ENCODE data around the gene AFG1L. TPM values are rescaled to one million over a fixed set of nuclear protein-coding genes. Genes with fewer than 3 reads are reported as not detected.
"Not testable (repeated sequence)": the region's sequence is repeated elsewhere in the genome, so short reads cannot be mapped to it uniquely, and the experiment has no call there.

Gene AFG1L
- total RNA-seq, 1 experiment from 2014 or later: 7.1 TPM

DNA sequence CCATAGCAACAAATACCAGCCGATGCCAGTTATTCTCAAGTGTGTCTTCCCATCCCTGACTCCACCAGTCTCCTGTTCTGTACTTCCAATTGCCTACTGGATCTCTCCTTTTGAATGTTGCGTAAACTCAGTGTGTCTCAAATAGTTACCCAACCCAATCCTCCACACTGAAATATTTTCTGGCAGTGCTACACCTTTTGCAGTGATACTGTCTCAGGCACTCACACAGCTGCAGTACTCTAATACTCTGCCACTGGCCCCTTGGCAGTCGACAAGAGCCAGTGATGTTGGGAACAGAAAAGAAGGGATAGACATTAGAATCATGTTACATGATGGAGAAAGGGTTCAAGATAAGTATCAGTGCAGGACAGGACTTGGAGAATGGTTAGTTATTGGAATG, 234.0 kb downstream of the AFG1L start:
- Mint-ChIP-seq H3K9me3 (ENCODE audit: low read depth, unreplicated experiment) (no peaks in the 10 kb centered on the region), H3K27ac (ENCODE audit: unreplicated experiment) (no peak overlapping the region), H3K27me3 (ENCODE audit: unreplicated experiment) (no peaks in the 10 kb centered on the region), H3K36me3 (ENCODE audit: insufficient read depth, unreplicated experiment) (no peaks in the 10 kb centered on the region), H3K4me1 (ENCODE audit: low read depth, unreplicated experiment) (no peaks in the 10 kb centered on the region), H3K4me3 (ENCODE audit: low read depth, unreplicated experiment) (no peak overlapping the region)
- DNase-seq: no peak
- TF ChIP-seq, protein P1, sequence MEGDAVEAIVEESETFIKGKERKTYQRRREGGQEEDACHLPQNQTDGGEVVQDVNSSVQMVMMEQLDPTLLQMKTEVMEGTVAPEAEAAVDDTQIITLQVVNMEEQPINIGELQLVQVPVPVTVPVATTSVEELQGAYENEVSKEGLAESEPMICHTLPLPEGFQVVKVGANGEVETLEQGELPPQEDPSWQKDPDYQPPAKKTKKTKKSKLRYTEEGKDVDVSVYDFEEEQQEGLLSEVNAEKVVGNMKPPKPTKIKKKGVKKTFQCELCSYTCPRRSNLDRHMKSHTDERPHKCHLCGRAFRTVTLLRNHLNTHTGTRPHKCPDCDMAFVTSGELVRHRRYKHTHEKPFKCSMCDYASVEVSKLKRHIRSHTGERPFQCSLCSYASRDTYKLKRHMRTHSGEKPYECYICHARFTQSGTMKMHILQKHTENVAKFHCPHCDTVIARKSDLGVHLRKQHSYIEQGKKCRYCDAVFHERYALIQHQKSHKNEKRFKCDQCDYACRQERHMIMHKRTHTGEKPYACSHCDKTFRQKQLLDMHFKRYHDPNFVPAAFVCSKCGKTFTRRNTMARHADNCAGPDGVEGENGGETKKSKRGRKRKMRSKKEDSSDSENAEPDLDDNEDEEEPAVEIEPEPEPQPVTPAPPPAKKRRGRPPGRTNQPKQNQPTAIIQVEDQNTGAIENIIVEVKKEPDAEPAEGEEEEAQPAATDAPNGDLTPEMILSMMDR (IDR thresholded peaks at IDR 0.05; ENCODE audit: unreplicated experiment): no peak
- no TSS peak for BruUV-seq (replicated peaks)
- CTCF ChIA-PET: no interaction called here
- intact Hi-C loops (cut with micrococcal nuclease; ENCODE audit: unreplicated experiment): no loop called here

DNA sequence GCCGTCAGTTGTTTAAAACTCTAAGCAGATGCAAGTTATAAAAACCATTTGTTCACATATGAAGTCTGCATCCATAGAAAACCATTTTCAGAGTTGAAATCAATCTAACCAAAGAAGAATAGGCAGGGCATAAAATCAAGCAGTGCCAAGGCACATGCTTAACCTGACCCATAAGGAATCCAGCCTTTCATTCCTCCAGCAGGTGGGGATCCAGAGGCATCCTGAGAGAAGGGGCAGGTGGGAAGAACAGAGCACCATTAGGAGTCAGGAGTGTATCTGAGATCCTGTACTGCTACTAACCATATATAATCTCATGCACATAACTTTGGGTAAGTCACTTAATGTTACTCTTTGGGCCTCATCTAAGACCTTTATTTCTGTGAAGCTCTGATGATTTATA, 236.5 kb downstream of the AFG1L start:
- H3K27me3 Mint-ChIP-seq (ENCODE audit: unreplicated experiment): no peaks in the 10 kb centered on the region
- intact Hi-C loops (cut with micrococcal nuclease; ENCODE audit: unreplicated experiment): no loop called here
- no peaks in the 10 kb centered on the region for H3K36me3 Mint-ChIP-seq (ENCODE audit: insufficient read depth, unreplicated experiment)
- H3K4me3 Mint-ChIP-seq (ENCODE audit: low read depth, unreplicated experiment): no peak overlapping the region
- no peaks in the 10 kb centered on the region for H3K9me3 Mint-ChIP-seq (ENCODE audit: low read depth, unreplicated experiment)
- DNase-seq: no peak
- TF ChIP-seq, protein P1 (IDR thresholded peaks at IDR 0.05; ENCODE audit: unreplicated experiment): no peak
- no peak overlapping the region for H3K27ac Mint-ChIP-seq (ENCODE audit: unreplicated experiment)
- CTCF ChIA-PET: interaction anchor here (0.6 to 1.0 kb wide), 2 partner anchors 11 to 563 kb away, joined by 3 to 4 read pairs; partner anchors contain the start of gene SESN1
- no peaks in the 10 kb centered on the region for H3K4me1 Mint-ChIP-seq (ENCODE audit: low read depth, unreplicated experiment)
- BruUV-seq (replicated peaks): no TSS peak

DNA sequence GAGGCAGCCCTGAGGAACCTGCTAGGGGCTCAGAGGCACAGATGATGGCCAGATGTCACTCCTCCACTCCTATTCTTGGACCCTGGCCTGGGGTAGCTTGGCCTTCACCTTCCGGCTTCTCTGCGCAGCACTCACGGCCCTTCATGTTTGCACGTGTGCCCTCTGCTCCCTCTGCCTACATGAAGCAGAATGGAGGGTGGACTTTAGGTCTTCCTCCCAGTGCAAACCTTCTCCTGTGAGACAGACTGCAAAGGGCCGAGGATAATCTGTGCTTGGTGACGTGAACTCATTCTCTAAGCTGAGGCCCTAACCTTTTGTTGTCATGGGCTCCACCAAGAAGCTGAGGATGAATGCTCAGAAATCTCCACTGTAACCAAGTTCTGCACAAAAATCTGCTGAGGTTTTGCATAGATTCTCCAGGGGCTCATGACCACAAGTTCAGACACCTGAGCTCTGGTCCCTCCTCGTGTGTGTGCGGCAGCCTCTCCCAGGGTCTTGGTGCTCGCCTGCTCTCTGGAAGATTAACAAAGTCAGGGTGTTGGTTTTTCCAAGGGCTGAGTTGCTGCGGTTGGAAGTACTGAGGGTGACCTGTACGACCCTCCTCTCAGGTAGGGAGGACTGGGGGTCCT, 240.4 kb downstream of the AFG1L start:
- Mint-ChIP-seq H3K4me1 (ENCODE audit: low read depth, unreplicated experiment) (no peaks in the 10 kb centered on the region), H3K9me3 (ENCODE audit: low read depth, unreplicated experiment) (no peaks in the 10 kb centered on the region), H3K27me3 (ENCODE audit: unreplicated experiment) (no peaks in the 10 kb centered on the region), H3K4me3 (ENCODE audit: low read depth, unreplicated experiment) (no peak overlapping the region), H3K27ac (ENCODE audit: unreplicated experiment) (no peak overlapping the region), H3K36me3 (ENCODE audit: insufficient read depth, unreplicated experiment) (no peaks in the 10 kb centered on the region)
- intact Hi-C loops (cut with micrococcal nuclease; ENCODE audit: unreplicated experiment): no loop called here
- BruUV-seq (replicated peaks): no TSS peak
- DNase-seq: no peak
- TF ChIP-seq, protein P1 (IDR thresholded peaks at IDR 0.05; ENCODE audit: unreplicated experiment): no peak
- CTCF ChIA-PET: interaction anchor here (1.1 kb wide), 1 partner anchor 358 kb away, joined by 3 read pairs; no protein-coding TSS in a partner anchor

DNA sequence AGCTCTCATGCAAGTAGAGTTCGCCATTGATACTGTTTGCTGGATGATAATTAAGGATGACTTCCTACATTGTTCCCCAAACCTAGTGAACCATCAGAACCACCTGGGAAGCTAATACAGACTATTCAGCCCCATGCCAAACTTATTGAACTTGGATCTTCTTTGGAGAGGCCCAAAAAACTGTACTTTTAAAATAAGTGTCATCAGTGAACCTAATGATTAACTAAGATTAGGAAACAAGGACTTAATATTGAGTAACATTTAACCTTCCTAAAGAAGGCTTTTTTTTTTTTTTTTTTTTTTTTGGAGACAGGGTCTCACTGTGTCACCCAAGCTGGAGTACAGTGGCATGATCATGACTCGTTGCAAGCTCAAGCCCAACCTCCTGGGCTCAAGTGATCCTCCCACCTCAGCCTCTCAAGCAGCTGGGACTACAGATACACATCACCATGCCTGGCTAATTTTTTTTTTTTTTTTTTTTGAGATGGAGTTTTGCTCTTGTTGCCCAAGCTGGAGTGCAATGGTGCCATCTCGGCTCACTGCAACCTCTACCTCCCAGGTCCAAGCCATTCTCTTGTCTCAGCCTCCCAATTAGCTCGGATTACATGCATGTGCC, 241.2 kb downstream of the AFG1L start:
- intact Hi-C loops (cut with micrococcal nuclease; ENCODE audit: unreplicated experiment); H3K27me3 Mint-ChIP-seq (ENCODE audit: unreplicated experiment); DNase-seq; H3K27ac Mint-ChIP-seq (ENCODE audit: unreplicated experiment); H3K9me3 Mint-ChIP-seq (ENCODE audit: low read depth, unreplicated experiment); H3K4me3 Mint-ChIP-seq (ENCODE audit: low read depth, unreplicated experiment); H3K4me1 Mint-ChIP-seq (ENCODE audit: low read depth, unreplicated experiment); H3K36me3 Mint-ChIP-seq (ENCODE audit: insufficient read depth, unreplicated experiment); BruUV-seq (replicated peaks): not testable (repeated sequence)
- CTCF ChIA-PET: interaction anchor here (0.6 to 1.1 kb wide), 7 partner anchors 52 to 1837 kb away, joined by 3 to 4 read pairs (median 3); no protein-coding TSS in a partner anchor

Measured in Calu3 (cell line).